BE2C (cell line): ENCODE data around the gene MARCHF5.

Source experiments
- DNase-seq: peaks from one replicate; pipeline ENCODE4 v3.0.0-alpha.2; 2020
- H3K27me3 ChIP-seq: fragments of 250-450 bp; sonication (Bioruptor Pico); 2 replicates; pipeline ENCODE4 v1.5.1; 2020; ENCODE audit warnings: mild to moderate bottlenecking
- H3K36me3 ChIP-seq: fragments of 250-450 bp; sonication (Bioruptor Pico); 2 replicates; pipeline ENCODE4 v1.5.1; 2020; ENCODE audit warnings: mild to moderate bottlenecking
- H3K4me1 ChIP-seq: fragments of 250-450 bp; sonication (Bioruptor Pico); 2 replicates; pipeline ENCODE4 v1.5.1; 2020
- H3K4me3 ChIP-seq: 2 replicates; pipeline ENCODE4 v1.5.1; 2011; ENCODE audit warnings: low read depth, low read length
- H3K9me3 ChIP-seq: fragments of 250-450 bp; sonication (Bioruptor Pico); 2 replicates; pipeline ENCODE4 v1.5.1; 2020
- CTCF ChIP-seq: IDR thresholded peaks from 2 replicates; pipeline ENCODE4 v1.5.1; 2012; ENCODE audit warnings: mild to moderate bottlenecking, low read depth, low read length

The MARCHF5 gene

GRCh38 chr10:92248566-92248965 lies 42.4 kb upstream of the MARCHF5 start:
- no peaks in the 10 kb centered on the region for H3K9me3 ChIP-seq
- no peak for DNase-seq
- no peaks in the 10 kb centered on the region for H3K27me3 ChIP-seq
- no peaks in the 10 kb centered on the region for H3K36me3 ChIP-seq
- TF ChIP-seq CTCF, result no peak
- no peak overlapping the region for H3K4me3 ChIP-seq
- H3K4me1 ChIP-seq, result no peaks in the 10 kb centered on the region

GRCh38 chr10:92263396-92263795 lies 27.6 kb upstream of the MARCHF5 start:
- Histone ChIP-seq H3K4me1 (no peaks in the 10 kb centered on the region), H3K4me3 (no peak overlapping the region), H3K36me3 (no peaks in the 10 kb centered on the region), H3K27me3 (no peaks in the 10 kb centered on the region), H3K9me3 (no peaks in the 10 kb centered on the region)
- no peak for DNase-seq
- TF ChIP-seq CTCF, result no peak

- no peak overlapping the region for H3K4me3 ChIP-seq
- no peaks in the 10 kb centered on the region for H3K27me3 ChIP-seq
- H3K4me1 ChIP-seq, result no peaks in the 10 kb centered on the region
- no peaks in the 10 kb centered on the region for H3K36me3 ChIP-seq
- no peak for TF ChIP-seq CTCF
- no peaks in the 10 kb centered on the region for H3K9me3 ChIP-seq
- DNase-seq, result no peak
Observed at GRCh38 chr10:92264249-92264648, 26.7 kb upstream of the MARCHF5 start.

DNA sequence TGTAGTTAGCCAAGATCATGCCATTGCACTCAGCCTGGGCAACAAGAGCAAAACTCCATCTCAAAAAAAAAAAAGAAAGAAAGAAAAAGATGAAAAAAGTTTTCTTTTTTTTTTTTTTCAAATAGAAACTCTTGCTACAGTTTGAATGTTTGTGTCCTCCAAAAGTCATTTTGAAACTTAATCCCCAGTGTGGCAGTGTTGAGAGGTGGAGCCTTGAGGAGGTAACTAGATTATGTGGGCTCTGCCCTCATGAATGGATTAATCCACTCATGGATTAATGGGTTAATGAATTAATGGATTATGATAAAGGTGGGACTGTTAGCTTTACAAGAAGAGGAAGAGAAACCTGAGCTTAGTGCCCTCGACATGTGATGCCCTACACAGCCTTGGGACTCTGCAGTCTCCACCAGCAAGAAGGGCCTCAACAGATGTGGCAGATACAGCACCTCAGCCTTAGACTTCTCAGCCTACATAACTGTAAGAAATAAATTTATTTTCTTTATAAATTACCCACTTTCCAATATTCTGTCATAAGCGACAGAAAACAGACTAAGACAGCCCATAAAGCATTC lies 25.2 kb upstream of the MARCHF5 start:
- no peak for TF ChIP-seq CTCF
- Histone ChIP-seq H3K4me3 (no peak overlapping the region), H3K27me3 (no peaks in the 10 kb centered on the region), H3K4me1 (no peaks in the 10 kb centered on the region), H3K9me3 (no peaks in the 10 kb centered on the region), H3K36me3 (no peaks in the 10 kb centered on the region)
- DNase-seq, result no peak

GRCh38 chr10:92267343-92267742 lies 23.6 kb upstream of the MARCHF5 start:
- Histone ChIP-seq H3K4me1 (no peaks in the 10 kb centered on the region), H3K36me3 (no peaks in the 10 kb centered on the region), H3K27me3 (no peaks in the 10 kb centered on the region), H3K4me3 (no peak overlapping the region), H3K9me3 (no peaks in the 10 kb centered on the region)
- no peak for TF ChIP-seq CTCF
- no peak for DNase-seq

GRCh38 chr10:92268748-92269147 lies 22.2 kb upstream of the MARCHF5 start:
- no peak overlapping the region for H3K4me3 ChIP-seq
- no peaks in the 10 kb centered on the region for H3K36me3 ChIP-seq
- no peaks in the 10 kb centered on the region for H3K4me1 ChIP-seq
- TF ChIP-seq CTCF, result no peak
- H3K27me3 ChIP-seq, result no peaks in the 10 kb centered on the region
- DNase-seq, result no peak
- H3K9me3 ChIP-seq, result no peaks in the 10 kb centered on the region
